DMS53 treated with DMSO at 0.1 percent for 48 hours (cell line): ENCODE data around the gene RHBDF2.
"Not testable (repeated sequence)": the region's sequence is repeated elsewhere in the genome, so short reads cannot be mapped to it uniquely, and the experiment has no call there.

ENCODE experiments used
- DNase-seq: peaks from one replicate; lab custom pipeline; 2025; ENCODE audit not compliant: unreplicated experiment; lab: John Stamatoyannopoulos, UW

Gene RHBDF2

GRCh38 chr17:76538281-76538931 lies 37.2 kb upstream of the RHBDF2 start:
- DNase-seq, result no peak

- no peak for DNase-seq
Observed at GRCh38 chr17:76537578-76538280, 36.5 kb upstream of the RHBDF2 start, which contains the start of gene CYGB. TSS of gene CYGB (minus strand) at chr17:76537709. CDS start at chr17:76537542, 167 bp downstream.

GRCh38 chr17:76537288-76537577 lies 36.0 kb upstream of the RHBDF2 start:
- no peak for DNase-seq

GRCh38 chr17:76536511-76537287 lies 35.5 kb upstream of the RHBDF2 start:
- no peak for DNase-seq

GRCh38 chr17:76535788-76536510 lies 34.7 kb upstream of the RHBDF2 start:
- no peak for DNase-seq

- DNase-seq, result no peak
Observed at GRCh38 chr17:76534831-76535732, 33.9 kb upstream of the RHBDF2 start.

- not testable (repeated sequence) for DNase-seq
Observed at GRCh38 chr17:76533640-76534359, 32.6 kb upstream of the RHBDF2 start.

- no peak for DNase-seq
Observed at GRCh38 chr17:76532072-76532651, 30.9 kb upstream of the RHBDF2 start.

- no peak for DNase-seq
Observed at GRCh38 chr17:76531486-76532038, 30.3 kb upstream of the RHBDF2 start.

- no peak for DNase-seq
Observed at GRCh38 chr17:76530811-76531485, 29.7 kb upstream of the RHBDF2 start.

- DNase-seq, result no peak
Observed at GRCh38 chr17:76530095-76530723, 29.0 kb upstream of the RHBDF2 start.

GRCh38 chr17:76529224-76530094 lies 28.2 kb upstream of the RHBDF2 start:
- no peak for DNase-seq

- no peak for DNase-seq
Observed at GRCh38 chr17:76528528-76529223, 27.5 kb upstream of the RHBDF2 start.

- DNase-seq, result no peak
Observed at GRCh38 chr17:76528156-76528527, 26.9 kb upstream of the RHBDF2 start.

- no peak for DNase-seq
Observed at GRCh38 chr17:76527430-76528111, 26.3 kb upstream of the RHBDF2 start.

- DNase-seq, result not testable (repeated sequence)
Observed at GRCh38 chr17:76527016-76527415, 25.8 kb upstream of the RHBDF2 start.
